OCI-LY1 (cell line): Measurements from ENCODE around the gene NUCB1.

Experiments used
- CTCF ChIP-seq: fragments of 200-600 bp; sonication (generic), shearing (Covaris generic); IDR thresholded peaks from 2 replicates; pipeline ENCODE4 v1.5.1; 2017; ENCODE audit warnings: mild to moderate bottlenecking, antibody characterized with exemption, low read length, moderate library complexity, mixed read lengths
- EZH2 ChIP-seq: fragments of 200-600 bp; sonication (generic), shearing (Covaris generic); IDR thresholded peaks from 2 replicates; pipeline ENCODE4 v1.8.0; 2017; ENCODE audit warnings: borderline replicate concordance, mixed run types, mild to moderate bottlenecking, antibody characterized with exemption, low read length, moderate library complexity, mixed read lengths

- TF ChIP-seq EZH2 (no peak), CTCF (no peak)
These were observed 47.1 kb downstream of the NUCB1 start for GRCh38 chr19:48947258-48947542.
